H54 (cell line): ENCODE results near the gene HS1BP3.

Experiments
- DNase-seq: peaks from one replicate; pipeline ENCODE4 v3.0.0; 2011; ENCODE audit warnings: low spot score, mixed read lengths; ENCODE audit not compliant: insufficient read length
- FAIRE-seq: peaks from 3 replicates; lab custom pipeline; 2011; peaks lifted over from hg19 to GRCh38; lab: Jason Lieb, UNC
- POLR2A ChIP-seq: IDR thresholded peaks from 2 replicates; pipeline ENCODE4 v1.6.1; 2011; ENCODE audit warnings: low read depth, mild to moderate bottlenecking, low read length

HS1BP3 gene

GRCh38 chr2:20592106-20593071, 58.5 kb downstream of the HS1BP3 start:
- FAIRE-seq: no peak
- DNase-seq: no peak
- TF ChIP-seq POLR2A: no peak

GRCh38 chr2:20590704-20591515, 60.0 kb downstream of the HS1BP3 start:
- FAIRE-seq (no peak), DNase-seq (no peak)
- TF ChIP-seq POLR2A: no peak

- DNase-seq (no peak), FAIRE-seq (no peak)
- TF ChIP-seq POLR2A: no peak
Observed at GRCh38 chr2:20589975-20590703, 60.8 kb downstream of the HS1BP3 start.

- FAIRE-seq (no peak), DNase-seq (no peak)
- no peak for TF ChIP-seq POLR2A
Observed at GRCh38 chr2:20588918-20589871, 61.7 kb downstream of the HS1BP3 start.

GRCh38 chr2:20585710-20586594, 64.9 kb downstream of the HS1BP3 start:
- DNase-seq (no peak), FAIRE-seq (no peak)
- no peak for TF ChIP-seq POLR2A

- TF ChIP-seq POLR2A: no peak
- DNase-seq (no peak), FAIRE-seq (no peak)
Observed at GRCh38 chr2:20585359-20585709, 65.6 kb downstream of the HS1BP3 start.

GRCh38 chr2:20584399-20585358, 66.2 kb downstream of the HS1BP3 start:
- peak; percentile 80 for FAIRE-seq
- DNase-seq: peak; percentile 73
- TF ChIP-seq POLR2A: no peak

- FAIRE-seq: no peak
- TF ChIP-seq POLR2A: no peak
- DNase-seq: peak; percentile 74
Observed at GRCh38 chr2:20584045-20584398, 66.9 kb downstream of the HS1BP3 start.

- no peak for FAIRE-seq
- no peak for DNase-seq
- TF ChIP-seq POLR2A: no peak
Observed at GRCh38 chr2:20583425-20583881, 67.4 kb downstream of the HS1BP3 start.

- DNase-seq (no peak), FAIRE-seq (no peak)
- no peak for TF ChIP-seq POLR2A
Observed at GRCh38 chr2:20582600-20583221, 68.2 kb downstream of the HS1BP3 start.
